Measurements from ENCODE around the gene ZFX.

The ZFX gene

GRCh38 chrX:24203072-24203808 lies 53.7 kb downstream of the ZFX start:
- FAIRE-seq: no peak

- no peak for FAIRE-seq
These were observed 54.8 kb downstream of the ZFX start for GRCh38 chrX:24204331-24204730.

- no peak for FAIRE-seq
These were observed 55.4 kb downstream of the ZFX start for GRCh38 chrX:24204958-24205357.

- no peak for FAIRE-seq
These were observed 58.3 kb downstream of the ZFX start for GRCh38 chrX:24207826-24208225.

GRCh38 chrX:24208496-24209240 lies 59.1 kb downstream of the ZFX start:
- FAIRE-seq: no peak

- FAIRE-seq: no peak
These were observed 60.7 kb downstream of the ZFX start for GRCh38 chrX:24210190-24210589.

- FAIRE-seq: no peak
These were observed 65.0 kb downstream of the ZFX start for GRCh38 chrX:24214568-24214967.

- FAIRE-seq: no peak
These were observed 65.7 kb downstream of the ZFX start for GRCh38 chrX:24215272-24215671.

- no peak for FAIRE-seq
These were observed 66.5 kb downstream of the ZFX start for GRCh38 chrX:24216037-24216436.

- no peak for FAIRE-seq
These were observed 67.3 kb downstream of the ZFX start for GRCh38 chrX:24216827-24217226.

- no peak for FAIRE-seq
These were observed 69.8 kb downstream of the ZFX start for GRCh38 chrX:24219320-24219719.

- FAIRE-seq: no peak
These were observed 72.3 kb downstream of the ZFX start for GRCh38 chrX:24221872-24222271.

GRCh38 chrX:24225265-24225664 lies 75.7 kb downstream of the ZFX start:
- no peak for FAIRE-seq

GRCh38 chrX:24226176-24226575 lies 76.6 kb downstream of the ZFX start:
- peak; percentile 5 for FAIRE-seq

GRCh38 chrX:24228596-24228995 lies 79.1 kb downstream of the ZFX start:
- no peak for FAIRE-seq

GRCh38 chrX:24229400-24229879 lies 79.9 kb downstream of the ZFX start:
- no peak for FAIRE-seq

GRCh38 chrX:24229976-24230375 lies 80.4 kb downstream of the ZFX start:
- FAIRE-seq: no peak

- FAIRE-seq: peak; percentile 86
These were observed 81.6 kb downstream of the ZFX start for GRCh38 chrX:24231131-24231540.

GRCh38 chrX:24231641-24232179 lies 82.2 kb downstream of the ZFX start:
- no peak for FAIRE-seq

GRCh38 chrX:24232796-24233195 lies 83.3 kb downstream of the ZFX start:
- no peak for FAIRE-seq

- FAIRE-seq: no peak
These were observed 85.7 kb downstream of the ZFX start for GRCh38 chrX:24235084-24235710.

- peak; percentile 96 for FAIRE-seq
These were observed 92.5 kb downstream of the ZFX start for GRCh38 chrX:24241822-24242648.
